Neural cell (in vitro differentiated cells): ENCODE data around the gene MKRN2OS.

Source experiments
- CTCF ChIP-seq: fragments of 450-650 bp; IDR thresholded peaks from 2 replicates; pipeline ENCODE4 v1.5.1; 2014; ENCODE audit warnings: antibody characterized with exemption, mild to moderate bottlenecking, moderate library complexity; ENCODE audit not compliant: poor library complexity, severe bottlenecking
- MXI1 ChIP-seq: fragments of 450-650 bp; conservative IDR thresholded peaks from 2 replicates; pipeline ENCODE4 v1.6.1; 2014; ENCODE audit warnings: antibody characterized with exemption, mild to moderate bottlenecking; ENCODE audit not compliant: poor library complexity, severe bottlenecking
- POLR2AphosphoS5 ChIP-seq: IDR thresholded peaks from 2 replicates; pipeline ENCODE4 v1.6.1; 2012
- TAF1 ChIP-seq: IDR thresholded peaks from 2 replicates; pipeline ENCODE4 v1.6.1; 2012; ENCODE audit warnings: low read depth

GRCh38 chr3:12584083-12584482, 38.8 kb upstream of the MKRN2OS start:
- no peak for TF ChIP-seq CTCF
- no peak for TF ChIP-seq TAF1
- TF ChIP-seq POLR2AphosphoS5 = no peak
- TF ChIP-seq MXI1 = no peak
